Hippocampal formation (tissue), 2 donors: ENCODE results near the gene MAGEB17.
"Not testable (repeated sequence)": the region's sequence is repeated elsewhere in the genome, so short reads cannot be mapped to it uniquely, and the experiment has no call there.

Experiments
- DNase-seq, 2 donors: peaks; one replicate each; lab custom pipeline; 2025; lab: John Stamatoyannopoulos, UW

MAGEB17 gene

GRCh38 chrX:16156692-16157331 is 10.5 kb upstream of the MAGEB17 start:
- DNase-seq, result no peak

DNA sequence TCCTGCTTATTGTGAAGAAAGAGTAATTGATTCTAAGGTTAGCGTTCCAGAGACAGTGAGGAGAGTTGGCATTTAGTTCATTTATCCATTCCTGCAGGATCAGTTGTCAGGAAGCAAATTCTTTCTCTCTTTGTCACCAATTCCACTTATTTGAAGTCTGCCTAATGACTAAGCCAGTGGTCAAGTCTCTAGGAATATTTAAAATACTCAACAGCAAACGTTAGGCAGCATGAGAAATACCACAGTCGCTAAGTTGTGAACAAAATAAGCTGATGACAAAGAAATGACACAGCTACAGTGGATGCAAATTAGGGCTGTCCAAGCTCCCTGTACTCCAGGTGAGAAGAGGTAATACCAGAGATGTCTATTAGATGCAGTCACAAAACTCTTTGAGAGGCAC is 6.6 kb upstream of the MAGEB17 start:
- DNase-seq, result no peak

- DNase-seq, result not testable (repeated sequence)
Observed at GRCh38 chrX:16161173-16161572, 6.1 kb upstream of the MAGEB17 start.

- DNase-seq, result no peak
Observed at GRCh38 chrX:16162391-16162790, 4.9 kb upstream of the MAGEB17 start.

GRCh38 chrX:16164748-16165147 is 2.5 kb upstream of the MAGEB17 start:
- DNase-seq, result no peak

DNA sequence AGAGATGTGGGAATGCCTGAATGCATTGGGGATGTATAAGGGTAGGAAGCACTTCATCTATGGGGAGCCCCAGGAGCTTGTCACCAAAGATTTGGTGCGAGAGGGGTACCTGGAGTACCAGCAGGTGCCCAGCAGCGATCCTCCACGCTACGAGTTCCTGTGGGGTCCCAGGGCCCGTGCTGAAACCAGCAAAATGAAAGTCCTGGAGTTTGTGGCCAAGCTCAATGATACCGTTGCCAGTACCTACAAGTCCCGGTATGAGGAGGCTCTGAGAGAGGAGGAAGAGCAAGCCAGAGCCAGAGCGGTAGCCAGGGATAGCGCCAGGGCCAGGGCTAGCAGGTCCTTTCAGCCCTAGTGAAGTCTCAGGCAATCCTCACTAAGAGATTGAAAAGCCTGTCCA is 3.8 kb downstream of the MAGEB17 start:
- DNase-seq, result no peak

DNA sequence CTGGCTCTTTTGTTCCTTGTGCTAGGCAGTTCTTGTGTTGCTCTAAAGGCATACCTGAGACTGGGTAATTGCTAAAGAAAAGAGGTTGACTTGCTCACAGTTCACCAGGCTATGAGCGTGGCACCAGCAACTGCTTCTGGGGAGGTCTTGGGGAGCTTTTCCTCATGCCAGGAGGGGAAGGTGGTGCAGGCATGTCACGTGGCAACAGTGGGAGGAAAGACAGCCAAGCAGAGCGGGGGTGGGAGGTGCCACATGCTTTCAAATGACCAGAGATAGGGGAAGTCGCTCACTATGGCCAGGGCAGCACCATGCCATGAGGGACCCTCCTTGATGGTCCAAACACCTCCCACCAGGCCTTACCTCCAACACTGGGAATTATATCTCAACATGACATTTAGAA is 4.7 kb downstream of the MAGEB17 start:
- no peak for DNase-seq

- no peak for DNase-seq
Observed at GRCh38 chrX:16172391-16172790, 5.1 kb downstream of the MAGEB17 start.

GRCh38 chrX:16175329-16176061 is 8.2 kb downstream of the MAGEB17 start:
- no peak for DNase-seq

- DNase-seq, result no peak
Observed at GRCh38 chrX:16177260-16177659, 10.0 kb downstream of the MAGEB17 start.

GRCh38 chrX:16183843-16184242 is 16.6 kb downstream of the MAGEB17 start:
- DNase-seq, result not testable (repeated sequence)

GRCh38 chrX:16185725-16186136 is 18.4 kb downstream of the MAGEB17 start:
- DNase-seq, result no peak

- DNase-seq, result no peak
Observed at GRCh38 chrX:16186380-16187007, 19.2 kb downstream of the MAGEB17 start.

DNA sequence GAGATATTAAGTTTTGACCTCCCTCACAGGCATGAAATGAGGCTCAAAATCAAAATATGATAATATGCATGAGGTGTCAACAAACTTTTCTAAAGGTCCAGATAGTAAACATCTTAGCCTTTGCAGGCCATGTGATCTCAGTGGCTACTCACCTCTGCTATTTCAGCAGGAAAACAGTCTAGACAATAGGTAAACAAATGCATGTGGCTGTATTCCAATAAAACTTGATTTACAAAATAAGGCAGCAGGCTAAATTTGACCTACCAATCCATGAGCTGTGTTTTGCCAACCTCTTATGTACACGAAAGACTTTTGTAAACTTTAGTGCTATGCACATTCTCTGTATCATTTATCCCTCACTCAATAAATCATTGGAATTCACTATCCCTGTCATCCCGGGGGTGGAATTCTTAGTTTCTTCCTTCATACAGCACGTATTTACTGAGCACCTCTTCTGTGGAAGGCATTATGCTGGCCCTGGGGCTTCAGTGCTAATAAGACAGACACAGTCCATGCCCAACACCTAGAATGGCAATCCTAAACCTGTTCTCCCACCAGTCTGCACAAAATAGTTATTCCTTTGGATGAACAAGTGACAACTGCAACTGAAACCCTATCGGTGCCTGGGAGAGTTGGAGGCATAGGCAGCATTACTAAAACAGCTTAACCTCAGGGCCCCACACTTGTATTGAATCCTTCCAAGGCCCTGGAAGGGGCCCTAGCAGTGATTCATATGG is 19.9 kb downstream of the MAGEB17 start:
- DNase-seq, result no peak

DNA sequence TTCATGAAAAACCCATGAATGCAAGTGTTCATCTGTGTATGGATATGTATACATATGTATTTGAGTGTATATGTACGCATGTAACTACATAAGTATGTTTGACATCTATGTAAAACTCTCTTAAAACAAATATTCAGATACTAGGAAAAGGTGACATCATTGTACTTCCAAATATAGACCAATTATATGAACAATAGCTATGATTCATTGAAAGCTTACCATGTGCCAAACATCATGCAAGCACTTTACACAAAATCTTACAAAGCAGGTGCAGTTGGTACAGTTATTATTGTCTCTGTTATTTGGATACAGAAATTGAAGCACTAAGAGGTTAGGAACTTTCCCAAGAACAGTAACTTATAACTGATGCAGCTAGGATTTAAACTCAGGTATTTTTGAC is 21.4 kb downstream of the MAGEB17 start:
- DNase-seq, result no peak

DNA sequence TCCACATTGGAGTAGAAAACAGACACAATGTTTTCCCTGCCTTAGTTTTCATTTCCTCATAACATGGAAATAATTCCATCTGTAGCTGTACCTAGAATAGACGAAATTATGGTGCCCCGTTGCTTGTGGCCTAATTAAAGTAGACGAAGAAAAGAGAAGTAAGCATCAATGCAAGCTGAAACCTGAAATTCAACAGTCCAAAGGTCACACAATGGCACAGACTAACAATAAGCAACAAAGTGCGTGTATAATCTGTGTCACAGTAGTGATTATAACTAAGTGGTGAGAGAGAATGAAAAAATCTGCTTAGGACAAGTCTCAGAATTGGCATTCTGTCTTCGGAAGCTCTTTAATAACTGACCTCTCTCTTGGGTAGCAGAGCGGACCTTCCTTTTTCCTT is 24.3 kb downstream of the MAGEB17 start:
- no peak for DNase-seq

DNA sequence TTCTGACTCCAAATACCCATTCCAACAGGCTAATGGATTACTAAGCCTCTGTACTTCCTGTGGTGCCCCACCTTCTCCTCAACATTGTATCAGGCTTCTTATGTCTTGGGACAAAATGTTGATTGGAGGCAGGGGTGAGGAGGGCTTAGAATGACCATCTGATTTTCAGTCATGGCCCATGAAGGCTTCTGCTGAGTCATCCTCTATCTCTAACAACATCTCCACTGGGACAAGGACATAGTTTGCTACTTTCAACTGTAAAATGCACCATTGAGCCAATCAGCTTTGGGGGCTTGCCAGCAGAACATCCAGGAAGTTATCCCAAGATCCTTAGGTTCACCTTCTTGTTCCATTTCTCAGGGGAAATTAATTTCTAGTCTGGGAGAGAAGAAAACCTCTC is 29.5 kb downstream of the MAGEB17 start:
- no peak for DNase-seq

DNA sequence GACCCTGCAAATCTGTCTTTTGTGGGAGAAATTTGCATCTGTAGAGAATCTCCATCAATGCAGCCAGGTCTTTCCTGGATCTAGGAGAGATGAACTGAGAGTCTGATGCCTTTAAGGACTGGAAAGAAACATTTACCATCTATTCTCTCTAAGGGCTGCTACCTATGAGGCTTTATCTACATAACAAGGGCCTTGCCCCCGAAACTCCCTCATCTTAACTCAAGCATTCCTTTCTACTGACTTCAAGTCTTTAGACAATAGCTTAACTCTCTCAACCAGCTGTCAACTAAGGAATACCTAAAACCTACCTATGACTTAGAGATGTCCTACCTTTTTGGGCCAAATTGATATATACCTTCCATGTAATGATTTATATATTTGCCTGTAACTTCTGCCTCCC is 32.1 kb downstream of the MAGEB17 start:
- no peak for DNase-seq

GRCh38 chrX:16202943-16203342 is 35.7 kb downstream of the MAGEB17 start:
- DNase-seq, result no peak

DNA sequence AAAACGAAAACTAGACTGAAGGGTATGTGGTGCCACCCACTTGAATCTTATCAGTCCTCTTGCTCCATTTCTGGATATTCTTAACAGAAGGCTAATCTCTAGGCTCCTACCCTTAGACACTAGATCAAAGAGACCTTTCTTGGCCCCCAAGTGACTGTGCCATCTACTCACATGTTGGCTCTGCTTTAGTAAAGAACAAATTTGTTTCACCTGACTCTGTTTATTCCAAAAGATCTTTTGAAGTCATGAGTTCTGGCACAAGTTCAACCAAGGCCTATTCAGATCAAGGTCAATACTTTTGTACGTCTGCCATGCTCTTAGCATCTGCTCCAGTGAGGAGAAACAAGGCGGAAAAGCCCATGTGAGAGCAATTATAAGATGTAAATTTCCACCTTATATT is 37.3 kb downstream of the MAGEB17 start:
- DNase-seq, result no peak

DNA sequence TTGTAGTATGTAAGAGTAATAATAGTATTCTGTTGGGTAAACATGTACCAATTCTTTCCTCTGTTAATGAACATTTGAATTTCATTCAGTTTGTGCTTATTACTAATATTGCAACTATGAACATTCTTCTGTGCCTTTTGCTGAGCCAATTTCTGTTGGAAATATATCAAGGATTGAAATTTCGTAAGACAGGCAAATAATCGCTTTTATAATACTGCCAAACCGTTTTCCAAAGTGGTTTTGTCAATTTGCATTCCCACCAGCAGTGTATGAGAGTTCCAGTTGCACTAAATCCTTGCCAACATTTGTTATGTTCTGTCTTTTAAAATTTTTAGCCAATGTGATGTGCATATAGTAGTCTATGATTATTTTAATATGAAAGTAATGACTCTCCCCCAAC is 38.6 kb downstream of the MAGEB17 start:
- DNase-seq, result no peak

DNA sequence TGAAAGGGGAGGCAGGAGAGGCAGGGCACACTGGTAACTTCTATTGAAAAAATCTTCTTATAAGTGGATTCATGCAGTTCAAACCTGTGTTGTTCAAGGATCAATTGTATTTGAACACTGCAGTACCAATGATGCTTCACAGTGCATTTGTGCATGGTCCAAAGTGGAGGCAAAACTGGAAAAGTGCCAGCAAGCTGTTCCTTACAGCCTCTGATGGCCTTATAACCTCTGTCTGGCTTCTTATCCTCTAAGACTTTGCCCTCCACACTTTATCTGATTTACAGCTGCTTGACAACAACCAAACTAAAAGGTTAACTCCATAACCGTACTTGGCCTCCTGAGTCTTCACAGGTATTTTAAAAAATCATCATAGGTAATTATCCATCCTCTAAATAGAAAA is 40.4 kb downstream of the MAGEB17 start:
- no peak for DNase-seq

DNA sequence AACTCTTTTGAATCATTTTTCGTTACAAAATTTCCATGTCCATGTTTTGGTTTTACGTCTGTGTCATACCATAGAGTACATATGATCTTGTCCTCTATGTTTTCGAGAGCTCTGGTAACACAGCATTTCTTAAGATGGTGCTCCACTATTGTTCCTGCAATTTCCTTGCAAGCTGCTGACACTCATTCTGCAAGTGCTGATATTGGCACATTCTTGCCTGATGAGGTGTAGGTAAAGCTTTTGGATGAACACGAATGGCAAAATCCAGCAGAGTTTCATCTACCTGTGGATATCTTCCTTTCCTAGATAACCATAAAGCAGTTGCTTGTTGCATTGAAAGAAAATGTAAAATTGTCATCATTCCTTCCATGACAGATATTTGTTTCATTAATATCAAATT is 41.3 kb downstream of the MAGEB17 start:
- no peak for DNase-seq
